GM18861 (cell line): ENCODE measurements around the gene LRIT1.
"Not testable (repeated sequence)": the region's sequence is repeated elsewhere in the genome, so short reads cannot be mapped to it uniquely, and the experiment has no call there.

Source experiments
- ATAC-seq: cut with Tn5 transposase; IDR thresholded peaks from one replicate; pipeline ENCODE4 v1.9.1; 2021; ENCODE audit not compliant: unreplicated experiment

The LRIT1 gene, protein sequence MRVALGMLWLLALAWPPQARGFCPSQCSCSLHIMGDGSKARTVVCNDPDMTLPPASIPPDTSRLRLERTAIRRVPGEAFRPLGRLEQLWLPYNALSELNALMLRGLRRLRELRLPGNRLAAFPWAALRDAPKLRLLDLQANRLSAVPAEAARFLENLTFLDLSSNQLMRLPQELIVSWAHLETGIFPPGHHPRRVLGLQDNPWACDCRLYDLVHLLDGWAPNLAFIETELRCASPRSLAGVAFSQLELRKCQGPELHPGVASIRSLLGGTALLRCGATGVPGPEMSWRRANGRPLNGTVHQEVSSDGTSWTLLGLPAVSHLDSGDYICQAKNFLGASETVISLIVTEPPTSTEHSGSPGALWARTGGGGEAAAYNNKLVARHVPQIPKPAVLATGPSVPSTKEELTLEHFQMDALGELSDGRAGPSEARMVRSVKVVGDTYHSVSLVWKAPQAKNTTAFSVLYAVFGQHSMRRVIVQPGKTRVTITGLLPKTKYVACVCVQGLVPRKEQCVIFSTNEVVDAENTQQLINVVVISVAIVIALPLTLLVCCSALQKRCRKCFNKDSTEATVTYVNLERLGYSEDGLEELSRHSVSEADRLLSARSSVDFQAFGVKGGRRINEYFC

DNA sequence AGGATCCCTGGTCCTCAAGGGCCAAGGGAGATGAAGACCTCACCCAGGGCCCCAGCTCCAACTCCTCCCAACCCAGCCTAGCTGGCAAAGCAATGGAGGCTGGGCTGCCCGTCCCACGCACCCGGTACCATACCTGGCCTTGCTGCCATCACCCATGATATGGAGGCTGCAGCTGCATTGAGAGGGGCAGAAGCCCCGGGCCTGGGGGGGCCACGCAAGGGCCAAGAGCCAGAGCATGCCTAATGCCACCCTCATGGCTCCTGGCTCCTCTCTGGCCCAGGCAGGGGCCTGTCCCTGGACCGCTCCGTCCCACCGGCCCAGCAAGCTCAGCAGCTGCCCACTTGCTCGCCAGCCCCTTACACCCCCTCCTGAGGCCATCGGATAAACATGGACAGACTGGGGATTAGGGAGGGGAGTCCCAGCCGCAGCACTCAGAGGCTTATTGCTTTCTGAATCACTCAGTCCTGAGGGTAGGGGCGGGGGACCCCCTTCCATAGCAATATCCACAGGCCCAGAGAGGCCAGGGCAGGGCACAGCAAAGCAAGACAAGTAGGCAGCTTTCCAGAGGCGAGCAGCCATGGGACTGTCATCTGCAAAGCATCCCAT, at the start of gene LRIT1:
Gene LRIT1 (minus strand): TSS at position 362 of the 606 bp plus-strand sequence. CDS start 107 bp downstream, at position 255.
- ATAC-seq = no peak

DNA sequence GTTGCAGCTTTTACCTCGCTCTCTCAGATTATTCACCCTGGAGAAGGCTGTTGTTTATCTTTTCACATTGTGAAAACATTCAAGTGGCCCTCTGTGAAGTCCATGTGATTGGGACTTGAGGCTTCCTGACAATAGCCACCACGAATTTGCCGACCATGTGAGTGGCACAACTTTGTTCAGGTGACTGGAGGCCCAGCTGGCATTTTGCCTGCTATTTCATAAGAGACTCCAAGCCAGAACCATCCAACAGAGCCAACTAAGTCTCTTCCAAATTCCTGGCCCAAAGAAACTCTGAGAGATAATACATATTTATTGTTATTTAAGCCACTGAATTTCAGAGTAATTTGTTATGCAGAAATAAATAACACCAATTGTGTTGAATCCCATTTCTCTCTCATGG, 48.9 kb upstream of the LRIT1 start:
- no peak for ATAC-seq

DNA sequence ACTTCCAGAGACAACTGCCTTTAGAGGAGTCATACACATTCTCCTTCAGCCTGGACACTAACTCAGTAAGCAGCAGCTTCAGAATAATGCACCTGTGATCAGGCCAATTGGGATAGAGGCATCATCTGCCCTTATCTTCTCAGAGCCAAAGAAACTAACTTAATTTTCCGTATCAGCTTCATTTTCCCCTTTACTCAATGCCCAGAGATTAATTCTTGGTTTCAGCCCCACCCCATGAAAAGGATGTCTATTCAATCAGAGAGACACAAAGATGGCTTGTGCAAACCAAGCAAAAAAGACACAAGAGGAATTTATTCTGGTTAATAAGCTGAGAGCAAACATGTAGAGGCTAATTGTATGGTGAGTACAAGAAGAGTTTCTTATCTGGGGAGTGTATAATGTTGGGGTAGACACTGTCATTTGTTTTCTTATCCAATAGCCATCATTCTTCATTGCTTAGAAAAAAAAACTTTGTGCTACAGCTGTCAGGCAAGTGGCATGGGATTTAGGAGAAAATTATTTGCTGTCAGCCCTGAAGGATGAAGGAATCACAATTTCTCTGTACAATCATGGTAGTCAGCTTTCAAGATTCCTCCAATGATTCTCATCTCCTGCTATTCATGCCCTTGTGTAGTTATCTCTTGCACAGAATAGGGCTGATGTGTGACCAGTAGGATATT, 48.3 kb upstream of the LRIT1 start:
- ATAC-seq = no peak

DNA sequence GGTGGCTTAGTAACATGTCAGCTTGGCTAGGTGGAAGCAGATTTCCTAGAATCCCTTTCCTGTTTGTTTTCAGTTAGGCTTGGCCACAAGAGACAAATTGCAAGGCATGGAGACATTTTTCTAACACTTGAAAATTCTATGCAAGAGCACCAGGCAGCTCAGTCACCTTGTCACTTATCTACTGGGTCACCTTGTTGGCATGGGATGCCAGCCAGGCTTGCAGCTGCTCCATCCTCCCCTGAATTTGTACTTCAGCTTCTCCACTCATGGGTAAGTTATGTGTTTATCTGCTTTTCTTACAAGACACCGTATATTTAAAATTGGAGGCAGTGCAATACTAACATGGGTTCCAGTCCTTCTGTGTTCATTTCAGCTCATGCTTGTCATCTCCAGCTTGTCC, 46.8 kb upstream of the LRIT1 start:
- ATAC-seq = no peak

DNA sequence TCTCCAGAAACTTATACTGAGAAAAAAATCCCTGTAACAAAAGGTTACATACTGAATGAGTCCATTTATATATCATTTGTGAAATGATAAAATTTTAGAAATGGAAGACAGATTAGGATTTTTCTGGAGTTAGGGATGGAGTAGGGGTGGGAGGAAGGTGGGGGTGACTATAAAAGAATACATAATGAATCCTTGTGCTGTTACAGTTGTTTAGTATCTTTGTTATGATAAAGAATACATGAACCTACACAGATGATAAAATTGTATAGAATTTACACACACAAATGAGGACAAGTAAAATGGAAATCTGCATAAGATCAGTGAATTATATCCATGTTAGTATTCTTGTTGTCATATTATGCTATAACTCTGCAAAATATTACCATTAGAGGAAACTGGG, 45.3 kb upstream of the LRIT1 start:
- ATAC-seq = no peak

DNA sequence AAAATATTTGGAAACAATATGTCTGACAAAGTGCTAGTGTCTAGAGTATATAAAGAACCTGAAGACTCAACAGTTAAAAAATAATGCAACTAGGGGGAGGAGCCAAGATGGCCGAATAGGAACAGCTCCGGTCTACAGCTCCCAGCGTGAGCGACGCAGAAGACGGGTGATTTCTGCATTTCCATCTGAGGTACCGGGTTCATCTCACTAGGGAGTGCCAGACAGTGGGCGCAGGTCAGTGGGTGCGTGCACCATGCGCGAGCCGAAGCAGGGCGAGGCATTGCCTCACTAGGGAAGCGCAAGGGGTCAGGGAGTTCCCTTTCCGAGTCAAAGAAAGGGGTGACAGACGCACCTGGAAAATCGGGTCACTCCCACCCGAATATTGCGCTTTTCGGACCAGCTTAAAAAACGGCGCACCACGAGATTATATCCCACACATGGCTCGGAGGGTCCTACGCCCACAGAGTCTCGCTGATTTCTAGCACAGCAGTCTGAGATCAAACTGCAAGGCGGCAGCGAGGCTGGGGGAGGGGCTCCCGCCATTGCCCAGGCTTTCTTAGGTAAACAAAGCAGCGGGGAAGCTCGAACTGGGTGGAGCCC, 38.6 kb upstream of the LRIT1 start:
- ATAC-seq = not testable (repeated sequence)

DNA sequence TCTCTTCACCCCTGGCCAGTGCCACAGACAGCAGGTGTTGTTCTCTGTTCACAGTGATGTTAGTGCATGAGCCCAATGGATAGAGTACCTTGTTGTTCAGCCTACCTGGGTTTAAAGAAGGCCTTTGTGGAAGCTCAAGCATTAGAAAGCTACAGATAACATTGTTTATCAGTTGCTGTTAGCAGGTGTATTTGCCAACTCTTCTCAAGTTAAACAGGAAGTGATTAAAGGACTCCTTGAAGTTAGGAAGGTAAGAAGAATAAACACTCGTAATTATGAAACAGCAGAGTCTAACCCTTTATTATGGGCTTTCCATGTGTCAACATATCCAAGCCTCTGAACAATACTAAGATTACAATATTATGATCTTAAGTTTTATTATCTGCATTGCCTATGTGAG, 29.4 kb upstream of the LRIT1 start:
- no peak for ATAC-seq

DNA sequence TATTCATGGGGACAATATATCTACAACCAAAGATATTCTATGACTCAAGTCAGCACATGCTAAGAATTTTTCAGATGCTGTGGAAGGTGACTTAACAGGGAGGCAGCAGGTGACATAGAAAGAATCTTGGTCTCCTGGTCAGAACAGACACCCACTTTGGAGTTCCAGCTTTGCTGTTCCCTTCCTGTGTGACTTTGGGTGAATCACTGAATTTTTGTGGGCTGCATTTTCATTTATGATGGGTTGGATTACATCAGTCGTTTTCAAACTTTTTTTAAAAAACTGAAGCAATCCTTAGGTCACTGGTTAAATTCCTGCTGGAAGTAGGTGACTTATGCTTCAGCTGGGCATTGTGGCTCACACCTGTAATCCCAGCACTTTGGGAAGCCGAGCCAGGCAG, 28.4 kb upstream of the LRIT1 start:
- no peak for ATAC-seq

DNA sequence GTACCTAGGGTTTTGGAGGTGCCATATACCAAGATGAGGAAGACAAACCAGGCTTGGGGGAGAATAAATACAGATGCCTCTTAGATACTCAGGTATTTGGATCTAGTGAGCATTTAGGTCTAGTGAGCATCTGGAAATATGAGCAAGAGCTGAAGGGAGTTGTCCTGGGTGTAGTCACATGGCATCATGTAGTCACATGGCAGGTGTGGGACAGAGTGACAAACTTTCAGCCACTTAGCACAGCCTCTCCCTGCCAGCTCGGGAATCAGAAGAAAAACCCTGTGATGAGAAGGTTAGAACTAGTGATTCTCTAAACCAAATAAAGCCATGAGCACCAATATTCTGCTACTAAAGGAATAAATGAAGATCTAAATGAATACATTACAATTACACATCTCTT, 27.8 kb upstream of the LRIT1 start:
- no peak for ATAC-seq

DNA sequence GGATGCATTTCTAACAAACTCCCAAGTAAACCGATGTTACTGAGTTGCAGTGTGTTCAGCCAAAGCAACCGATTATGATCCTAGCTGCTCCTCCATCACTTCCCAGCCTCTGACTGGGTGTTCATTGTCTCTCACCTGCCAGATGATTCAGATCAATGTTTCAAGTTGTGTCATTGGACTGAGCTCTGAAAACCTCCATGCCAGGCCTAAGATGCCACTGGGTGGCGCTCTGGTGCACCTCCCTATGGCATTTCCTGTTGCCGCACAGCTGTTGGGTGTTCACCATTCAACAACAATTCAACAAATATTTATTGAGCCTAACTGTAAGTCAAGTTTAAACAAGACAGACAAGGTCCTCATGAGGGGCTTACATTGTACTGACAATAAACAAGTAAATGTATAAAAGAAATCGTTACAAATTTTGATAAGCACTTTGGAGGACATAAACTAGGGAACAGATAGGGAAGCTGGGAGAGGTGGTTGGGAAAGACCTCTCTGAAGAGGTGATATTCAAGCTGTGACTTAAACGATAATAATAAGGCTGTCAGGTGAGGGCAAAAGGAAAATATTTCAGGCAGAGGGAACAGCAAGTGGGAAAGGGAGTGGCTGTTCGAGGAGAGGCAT, 26.3 kb upstream of the LRIT1 start:
- peak; percentile 65 for ATAC-seq

DNA sequence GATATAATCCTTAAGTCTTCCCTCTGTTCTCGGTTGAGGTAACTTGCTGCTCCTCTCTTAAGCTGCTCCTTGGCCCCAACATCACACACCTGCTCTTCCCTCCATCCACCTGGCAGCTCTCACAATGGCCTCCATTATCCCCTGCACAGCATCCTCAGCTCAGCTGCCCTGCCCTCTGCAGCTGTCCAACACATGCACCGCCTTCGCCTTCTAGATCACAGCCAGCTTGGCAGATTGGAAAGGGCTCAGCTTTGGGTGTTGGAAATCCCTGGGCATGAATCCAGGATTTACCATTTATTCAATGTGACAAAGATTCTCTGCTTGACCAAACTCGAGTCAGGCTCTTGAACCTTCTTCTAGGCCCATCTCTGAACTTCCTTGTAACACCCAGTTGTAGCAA, 24.1 kb upstream of the LRIT1 start:
- ATAC-seq = no peak

DNA sequence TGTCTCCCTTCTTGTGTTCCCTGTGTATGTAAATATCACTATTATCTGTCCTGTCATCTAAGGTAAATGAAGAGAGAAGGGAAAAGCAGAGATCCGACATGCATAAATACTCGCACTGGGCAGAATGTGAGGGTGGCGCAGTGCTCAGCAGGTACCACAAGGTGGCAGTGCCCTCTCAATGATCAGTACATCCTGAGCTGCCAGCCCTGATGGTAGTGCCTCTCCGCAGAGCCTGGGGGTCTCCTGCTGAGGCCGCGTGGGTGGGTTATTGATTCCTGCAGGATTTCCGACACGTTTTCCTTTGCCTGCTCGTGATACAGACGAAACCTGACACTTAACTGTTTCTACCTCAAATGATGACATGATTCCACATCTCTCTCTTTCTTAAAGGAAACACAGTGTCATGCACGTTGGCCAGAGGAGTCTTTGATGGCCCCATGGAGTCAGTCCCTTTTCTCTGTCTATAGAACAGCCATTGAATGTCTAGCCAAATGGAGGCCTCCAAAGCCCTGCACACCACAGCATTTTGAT, 23.3 kb upstream of the LRIT1 start:
- ATAC-seq = peak; percentile 91

DNA sequence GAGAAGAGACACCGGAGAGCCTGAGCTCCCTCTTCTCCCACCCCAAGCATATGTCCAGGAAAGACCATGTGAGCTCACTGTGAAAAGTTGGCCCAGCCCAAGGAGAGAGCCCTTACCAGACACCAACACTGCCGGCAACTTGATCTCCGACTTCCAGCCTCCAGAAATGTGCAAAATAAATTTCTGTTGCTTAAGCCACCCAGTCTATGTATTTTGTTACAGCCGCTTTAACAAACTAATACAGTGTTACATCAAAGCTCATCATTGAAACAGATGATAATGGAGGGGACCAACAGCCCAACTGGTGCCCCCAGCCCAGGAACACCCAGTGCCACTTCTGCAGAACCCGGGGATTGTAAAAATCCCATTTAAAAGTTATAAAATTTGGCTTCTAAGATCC, 22.4 kb upstream of the LRIT1 start:
- no peak for ATAC-seq

DNA sequence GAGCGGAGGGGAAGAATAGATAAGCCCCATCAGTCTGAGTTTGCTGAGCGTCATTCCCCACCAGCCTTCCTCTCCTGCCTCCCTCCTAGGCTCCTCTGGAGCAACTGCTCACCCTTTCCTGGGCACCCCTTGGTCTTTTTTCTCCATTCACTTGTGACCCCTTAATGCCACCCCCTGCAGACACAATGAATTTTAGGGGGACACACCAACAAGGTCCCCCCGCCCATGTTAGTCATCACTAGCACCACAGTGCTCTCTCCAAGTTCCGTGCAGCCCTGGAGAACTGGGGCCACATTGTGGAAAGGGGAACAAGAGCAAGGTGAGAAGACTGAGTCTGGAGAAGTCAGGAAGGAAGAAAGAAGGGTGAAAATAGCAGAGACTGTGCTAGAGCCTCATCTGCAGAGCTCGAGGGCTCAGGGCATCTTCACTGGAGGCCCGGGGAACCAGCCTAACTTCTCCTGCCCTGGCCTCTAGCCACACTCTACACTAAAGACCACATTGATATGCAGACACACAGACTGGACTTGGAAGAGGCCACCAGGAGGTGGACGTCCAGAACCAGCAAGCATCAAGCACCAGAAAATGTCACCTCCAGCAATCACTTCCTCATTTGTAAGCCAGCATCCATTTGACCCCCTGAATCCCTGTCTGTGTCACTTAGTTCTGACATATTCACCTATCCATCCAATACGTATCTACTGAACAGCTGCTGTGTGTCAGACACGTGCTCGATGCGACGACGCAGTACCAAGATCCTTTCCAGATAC, 21.0 kb upstream of the LRIT1 start:
- no peak for ATAC-seq

DNA sequence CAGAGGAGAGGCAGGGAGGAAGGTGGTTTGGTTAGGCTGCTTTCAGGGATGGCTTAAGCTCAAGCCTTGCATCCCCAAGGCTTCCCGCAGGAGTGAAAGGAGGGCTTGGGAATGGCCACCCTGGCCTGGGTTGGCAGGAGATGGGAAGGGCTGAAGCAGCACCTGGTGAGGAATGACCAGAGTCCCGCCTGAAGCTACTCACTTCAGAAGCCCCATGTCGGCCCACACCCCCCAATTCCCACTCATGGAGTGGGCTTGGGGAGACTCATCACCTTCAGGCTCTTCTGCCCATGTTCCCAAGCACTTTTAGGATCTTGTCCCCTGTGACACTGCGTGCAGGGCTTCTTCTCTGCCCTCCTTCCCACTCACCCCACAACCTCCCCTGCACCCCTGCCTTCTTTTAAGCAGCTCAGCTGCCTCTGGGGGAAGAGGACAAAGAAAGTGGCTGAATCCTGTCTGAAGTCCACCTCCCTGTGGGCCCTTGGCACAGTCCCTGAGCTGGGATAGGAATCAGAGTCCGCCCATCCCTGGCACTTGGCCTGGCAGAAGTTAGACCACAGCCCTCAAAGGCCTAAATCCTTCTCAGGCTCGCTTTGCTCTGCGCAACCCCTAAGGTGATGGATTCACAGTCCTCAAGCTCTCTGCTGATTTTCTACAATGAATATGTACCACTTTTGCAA, 20.0 kb upstream of the LRIT1 start:
- no peak for ATAC-seq

DNA sequence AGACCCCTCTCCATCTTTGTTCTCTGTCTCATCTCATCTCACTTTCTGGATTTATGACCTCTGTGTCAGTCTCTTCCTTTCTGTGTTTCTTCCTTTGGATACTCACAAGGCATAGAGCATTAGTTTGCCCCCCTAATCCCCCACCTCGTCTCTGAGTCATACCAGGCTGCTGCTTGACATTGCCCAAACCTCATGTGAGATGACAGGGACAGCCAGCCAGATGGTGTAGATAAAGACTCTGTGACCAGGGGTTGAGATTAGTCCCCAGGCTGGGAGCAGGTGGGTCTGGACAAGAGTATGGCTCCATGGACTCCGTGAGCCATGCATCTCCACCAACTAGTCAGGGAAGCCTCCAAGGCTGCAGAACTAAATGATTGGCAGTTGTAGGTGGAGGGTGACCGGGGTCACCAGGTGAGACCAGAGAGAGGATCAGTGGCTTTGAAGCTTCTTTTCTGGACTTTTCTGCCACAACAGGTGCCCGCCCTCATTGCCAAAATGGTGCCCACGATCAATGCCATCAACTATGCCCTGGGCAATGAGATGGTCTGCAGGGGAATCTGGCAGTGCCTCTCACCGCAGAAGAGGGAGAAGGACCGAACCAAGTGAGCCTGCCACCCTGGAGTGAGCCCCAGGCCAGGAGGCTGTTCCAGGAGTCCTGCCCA, 16.8 kb upstream of the LRIT1 start:
- ATAC-seq = no peak

DNA sequence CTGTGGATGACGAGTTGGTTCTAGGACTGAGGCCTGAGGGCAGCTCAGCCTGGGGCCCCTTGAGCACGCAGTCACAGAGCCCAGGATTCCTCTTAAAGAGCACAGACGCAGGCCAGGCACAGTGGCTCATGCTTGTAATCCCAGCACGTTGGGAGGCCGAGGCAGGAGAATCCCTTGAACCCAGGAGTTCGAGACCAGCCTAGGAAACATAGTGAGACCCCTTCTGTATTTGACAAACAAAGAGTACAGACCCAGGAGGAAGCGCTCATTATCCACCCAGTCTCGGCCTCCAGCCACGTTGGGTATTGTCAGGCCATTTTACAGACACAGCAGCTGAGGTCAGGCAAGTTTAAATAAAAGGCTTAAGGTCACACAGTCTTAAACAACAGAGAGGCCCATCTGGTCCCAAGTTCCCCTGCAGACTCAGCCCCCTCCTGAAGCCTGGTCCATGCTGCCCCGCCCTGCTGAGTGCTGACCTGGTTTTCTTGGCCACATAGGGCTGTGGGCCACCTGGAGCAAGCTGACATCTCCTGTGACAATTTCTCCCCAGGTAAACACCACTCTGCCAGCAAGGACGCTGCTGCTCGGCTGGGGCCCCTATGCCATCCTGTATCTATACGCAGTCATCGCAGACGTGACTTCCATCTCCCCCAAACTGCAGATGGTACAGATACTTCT, 16.1 kb upstream of the LRIT1 start:
- ATAC-seq = no peak
